Common myeloid progenitor, CD34-positive (primary cell): Measurements from ENCODE around the gene CORO7.

Source experiments
- CTCF ChIA-PET: fragments of 350-600 bp; sonication (Branson Sonifier 250); formaldehyde crosslinking; loops from one replicate; lab custom pipeline; 2021; ENCODE audit warnings: antibody characterized with exemption; lab: Charles Lee
- POLR2A ChIA-PET: fragments of 350-600 bp; sonication (Branson Sonifier 250); formaldehyde crosslinking; loops from one replicate; lab custom pipeline; 2021; ENCODE audit warnings: antibody characterized with exemption; lab: Charles Lee
- DNase-seq, 3 donors: peaks; one replicate each; pipeline versions ENCODE4 v3.0.0 to v3.0.0-alpha.2; 2013
- H3K27ac ChIP-seq, 2 experiments: 1 replicate in 1 of 2; 2 replicates in 1 of 2; pipeline ENCODE4 v1.7.0; 2013; ENCODE audit warnings: inconsistent platforms in 2 of 2, low read length in 2 of 2, mild to moderate bottlenecking in 2 of 2, low read depth in 1 of 2, moderate library complexity in 1 of 2; ENCODE audit not compliant: severe bottlenecking in 2 of 2, insufficient read depth in 1 of 2, poor library complexity in 1 of 2
- H3K27me3 ChIP-seq, 5 experiments: replicated peaks in 2 of 5; 1 replicate in 3 of 5; 2 replicates in 2 of 5; pipeline versions ENCODE4 v1.6.1 to v1.7.0; 2013; ENCODE audit warnings: low read length in 4 of 5, mild to moderate bottlenecking in 2 of 5, moderate library complexity in 2 of 5, inconsistent platforms in 1 of 5; ENCODE audit not compliant: insufficient read depth in 5 of 5, control insufficient read depth in 4 of 5
- H3K36me3 ChIP-seq, 4 experiments: 1 replicate in 2 of 4; 2 replicates in 2 of 4; pipeline versions ENCODE4 v1.6.1 to v1.7.0; 2013; ENCODE audit warnings: low read length in 3 of 4, control low read depth in 1 of 4, mild to moderate bottlenecking in 1 of 4; ENCODE audit not compliant: control insufficient read depth in 4 of 4, insufficient read depth in 4 of 4
- H3K4me1 ChIP-seq, 4 experiments: 1 replicate in 3 of 4; 2 replicates in 1 of 4; pipeline versions ENCODE4 v1.6.1 to v1.7.1; 2013; ENCODE audit warnings: low read length in 3 of 4, mild to moderate bottlenecking in 3 of 4, control low read depth in 1 of 4, inconsistent platforms in 1 of 4, moderate library complexity in 1 of 4; ENCODE audit not compliant: control insufficient read depth in 4 of 4, insufficient read depth in 4 of 4; ENCODE audit errors: control extremely low read depth in 1 of 4
- H3K4me3 ChIP-seq, 7 experiments: 1 replicate in 4 of 7; 2 replicates in 3 of 7; pipeline versions ENCODE4 v1.5.1 to v1.7.0; 2013; ENCODE audit warnings: mild to moderate bottlenecking in 7 of 7, low read length in 6 of 7, moderate library complexity in 6 of 7, inconsistent platforms in 2 of 7, low read depth in 2 of 7, control low read depth in 1 of 7; ENCODE audit not compliant: insufficient read depth in 4 of 7, control insufficient read depth in 1 of 7; ENCODE audit errors: extremely low read depth in 1 of 7
- H3K9me3 ChIP-seq, 5 experiments: 1 replicate in 4 of 5; 2 replicates in 1 of 5; pipeline versions ENCODE4 v1.6.1 to v1.7.1; 2013; ENCODE audit warnings: low read length in 4 of 5, mild to moderate bottlenecking in 2 of 5, inconsistent platforms in 1 of 5, low read depth in 1 of 5, moderate library complexity in 1 of 5; ENCODE audit not compliant: control insufficient read depth in 4 of 5, insufficient read depth in 2 of 5; ENCODE audit errors: control extremely low read depth in 1 of 5
- WGBS: methylation state at CpG from one replicate; pipeline ENCODE4 v1.1.5; 2013; ENCODE audit not compliant: insufficient coverage; 5-methylcytosine and 5-hydroxymethylcytosine counted together

Gene CORO7

DNA sequence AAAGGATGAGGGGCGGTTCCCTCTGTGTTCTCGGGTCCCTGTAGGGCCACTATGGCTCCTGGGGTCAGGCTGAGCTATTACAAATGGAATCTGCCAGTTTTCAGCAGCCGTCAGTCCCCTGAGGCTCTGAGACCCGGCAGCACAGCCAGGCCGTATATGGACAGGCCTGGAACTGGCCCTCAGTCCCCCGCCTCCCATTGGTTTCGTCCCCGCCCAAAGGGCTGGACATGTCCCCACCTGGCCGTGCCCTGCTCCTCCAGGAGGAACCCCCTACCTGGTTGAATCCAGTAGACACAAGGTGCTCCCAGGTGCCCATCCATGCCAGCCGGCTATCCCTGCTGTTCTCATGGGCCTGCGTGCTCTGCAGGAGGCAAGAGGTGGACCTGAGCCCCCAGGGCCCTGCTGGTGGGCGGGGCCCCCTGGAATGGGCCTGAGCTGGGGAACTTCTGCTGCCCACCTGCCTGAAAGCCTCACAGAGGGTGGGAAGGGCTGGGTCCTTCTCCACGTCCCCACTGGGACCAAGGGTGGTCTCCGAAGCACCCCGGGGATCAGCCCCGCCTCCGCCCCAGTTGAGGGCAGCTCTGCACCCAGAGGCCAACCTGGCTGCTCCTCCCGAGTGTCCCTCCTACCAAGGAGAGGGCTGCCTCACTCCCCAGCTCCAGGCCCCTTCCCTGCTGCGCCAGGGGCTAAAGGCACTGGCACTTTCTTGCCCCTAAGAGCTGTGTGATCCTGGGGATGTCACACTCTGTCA, 27.9 kb downstream of the CORO7 start:
- Histone ChIP-seq H3K9me3 (no peaks in the 10 kb centered on the region), H3K27me3 (no peaks in the 10 kb centered on the region), H3K4me1 (peaks cover 0 to 4% (median 0%) of the 10 kb centered on the region in 4 experiments), H3K36me3 (peaks cover 16 to 86% (median 53%) of the 10 kb centered on the region in 4 experiments), H3K4me3 (no peak overlapping the region), H3K27ac (no peak overlapping the region)
- 96% methylated on average over 17 of the region's 19 CpGs for WGBS
- POLR2A ChIA-PET: interaction anchor here (1.3 kb wide), 1 partner anchor 29 kb away, joined by 4 read pairs; no protein-coding TSS in a partner anchor
- DNase-seq: no peak
- CTCF ChIA-PET: interaction anchor here (12.2 kb wide), 1 partner anchor 14 kb away, joined by 112 read pairs; no protein-coding TSS in a partner anchor

DNA sequence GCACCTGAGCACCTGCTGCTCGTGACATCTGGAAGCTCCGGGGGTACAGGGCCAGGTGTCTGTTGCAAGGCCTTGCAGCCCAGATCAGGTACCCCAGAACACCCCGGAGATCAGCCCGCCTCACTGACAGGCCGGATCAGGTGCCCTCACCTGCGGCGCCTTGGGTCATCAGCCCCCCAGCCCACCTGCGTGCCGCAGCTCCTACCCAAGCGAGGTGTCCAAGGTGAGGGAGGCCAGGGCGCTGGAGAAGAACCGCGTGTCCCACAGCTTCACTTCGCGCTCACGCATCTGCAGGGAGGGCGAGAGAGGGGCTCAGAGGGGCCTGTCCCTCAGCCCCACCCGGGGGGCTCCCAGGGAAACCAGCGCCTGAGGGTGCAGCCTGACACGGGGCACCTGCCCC, 28.6 kb downstream of the CORO7 start:
- POLR2A ChIA-PET: interaction anchor here (1.3 kb wide), 1 partner anchor 28 kb away, joined by 4 read pairs; no protein-coding TSS in a partner anchor
- peaks cover 16 to 84% (median 49%) of the 10 kb centered on the region in 4 experiments for H3K36me3 ChIP-seq
- DNase-seq: no peak
- H3K27ac ChIP-seq: no peak overlapping the region
- no peaks in the 10 kb centered on the region for H3K9me3 ChIP-seq
- peaks cover 0 to 4% (median 0%) of the 10 kb centered on the region in 4 experiments for H3K4me1 ChIP-seq
- 96% methylated on average over 20 of the region's 20 CpGs for WGBS
- CTCF ChIA-PET: interaction anchor here (12.2 kb wide), 1 partner anchor 14 kb away, joined by 112 read pairs; no protein-coding TSS in a partner anchor
- no peak overlapping the region for H3K4me3 ChIP-seq
- no peaks in the 10 kb centered on the region for H3K27me3 ChIP-seq

- Histone ChIP-seq H3K4me1 (peaks cover 0 to 4% (median 0%) of the 10 kb centered on the region in 4 experiments), H3K9me3 (no peaks in the 10 kb centered on the region), H3K27ac (no peak overlapping the region), H3K36me3 (peaks cover 16 to 78% (median 49%) of the 10 kb centered on the region in 4 experiments), H3K4me3 (no peak overlapping the region), H3K27me3 (no peaks in the 10 kb centered on the region)
- no peak for DNase-seq
- ChIA-PET POLR2A (interaction anchor here (1.3 kb wide), 1 partner anchor 28 kb away, joined by 4 read pairs; no protein-coding TSS in a partner anchor), CTCF (interaction anchor here (12.2 kb wide), 1 partner anchor 15 kb away, joined by 112 read pairs; no protein-coding TSS in a partner anchor)
- 100% methylated on average over 8 of the region's 10 CpGs for WGBS
Observed at GRCh38 chr16:4386951-4387565, 29.3 kb downstream of the CORO7 start.

- H3K27me3 ChIP-seq: no peaks in the 10 kb centered on the region
- H3K36me3 ChIP-seq: peaks cover 16 to 79% (median 50%) of the 10 kb centered on the region in 4 experiments
- no peak for DNase-seq
- no peak overlapping the region for H3K4me3 ChIP-seq
- ChIA-PET CTCF (interaction anchor here (12.2 kb wide), 1 partner anchor 16 kb away, joined by 112 read pairs; no protein-coding TSS in a partner anchor), POLR2A (no interaction called here)
- WGBS: 98% methylated on average over 8 of the region's 8 CpGs
- H3K4me1 ChIP-seq: peaks cover 0 to 4% (median 0%) of the 10 kb centered on the region in 4 experiments
- no peak overlapping the region for H3K27ac ChIP-seq
- H3K9me3 ChIP-seq: no peaks in the 10 kb centered on the region
Observed at GRCh38 chr16:4386451-4386805, 30.0 kb downstream of the CORO7 start.

DNA sequence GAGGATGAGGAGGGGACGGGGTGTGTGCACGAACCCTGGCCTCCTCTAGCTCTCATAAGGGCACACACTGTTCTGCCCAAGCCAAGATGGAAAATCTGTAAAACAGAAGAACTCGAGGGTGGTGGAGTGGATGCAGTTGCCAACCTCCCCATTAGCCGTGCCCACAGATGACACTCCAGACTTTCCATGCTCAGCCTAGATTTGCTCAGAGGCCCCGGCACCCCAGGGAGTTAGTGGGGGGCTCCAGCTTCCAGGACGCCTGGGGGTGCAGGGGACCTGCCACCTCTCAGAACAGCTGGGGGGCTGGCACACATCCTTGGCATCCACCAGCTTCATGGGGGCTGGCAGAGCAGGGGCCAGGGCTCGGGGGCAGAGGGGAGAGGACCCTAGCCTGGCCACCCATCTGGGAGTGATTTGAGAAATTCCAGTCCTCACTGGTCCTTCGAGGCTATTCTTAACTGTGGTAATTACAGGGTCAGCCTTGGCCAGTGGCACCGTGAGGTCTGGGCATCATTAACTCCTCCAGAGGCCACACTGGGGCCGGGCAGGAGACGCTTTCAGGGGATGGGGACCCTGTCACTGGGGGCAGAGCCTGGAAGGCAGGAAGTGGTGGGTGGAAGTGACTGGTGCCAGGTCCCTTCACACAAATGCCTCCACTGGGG, 30.5 kb downstream of the CORO7 start:
- no peak for DNase-seq
- Histone ChIP-seq H3K27ac (no peak overlapping the region), H3K4me3 (no peak overlapping the region), H3K9me3 (no peaks in the 10 kb centered on the region), H3K4me1 (peaks cover 0 to 4% (median 0%) of the 10 kb centered on the region in 4 experiments), H3K36me3 (peaks cover 16 to 83% (median 54%) of the 10 kb centered on the region in 4 experiments), H3K27me3 (no peaks in the 10 kb centered on the region)
- POLR2A ChIA-PET: no interaction called here
- CTCF ChIA-PET: interaction anchor here (1.5 to 12.2 kb wide), 2 partner anchors 8 to 16 kb away, joined by 4 to 112 read pairs; no protein-coding TSS in a partner anchor
- 88% methylated on average over 6 of the region's 11 CpGs for WGBS

DNA sequence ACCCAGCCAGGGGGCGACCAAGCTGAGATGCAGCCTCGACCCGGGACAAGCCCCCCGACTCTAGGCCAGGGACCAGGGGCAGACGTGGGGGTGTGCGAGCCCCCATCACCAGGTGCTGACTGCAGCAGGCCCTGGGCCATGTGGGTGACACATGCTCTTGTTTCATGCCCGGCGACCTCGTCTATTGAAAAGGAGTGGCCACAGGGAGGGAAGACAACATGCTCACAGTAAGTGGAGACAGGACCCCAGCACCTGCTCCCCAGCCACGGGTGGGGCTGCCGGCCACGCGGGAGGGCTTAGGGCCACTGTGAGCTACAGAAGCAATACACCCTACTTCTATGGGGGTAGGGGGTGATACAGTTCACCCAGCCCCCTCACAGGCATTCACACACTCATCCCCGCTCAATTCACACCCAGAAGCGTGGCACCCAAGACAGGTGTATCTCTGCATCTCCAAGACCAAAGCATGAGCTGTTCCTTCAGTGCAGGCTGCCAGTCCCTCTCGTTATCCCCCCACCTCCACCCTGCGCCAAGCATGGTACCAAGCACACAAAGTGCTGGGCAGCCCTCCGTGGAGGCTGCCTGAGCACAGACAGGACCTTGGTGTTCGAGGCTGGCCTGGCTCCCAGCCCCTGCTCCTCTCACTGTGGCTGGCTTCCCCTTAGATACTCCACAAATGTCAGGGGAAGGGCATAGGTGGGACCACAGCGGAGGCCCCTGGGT, 31.2 kb downstream of the CORO7 start:
- peaks cover 13 to 81% (median 53%) of the 10 kb centered on the region in 4 experiments for H3K36me3 ChIP-seq
- 91% methylated on average over 14 of the region's 20 CpGs for WGBS
- H3K4me3 ChIP-seq: no peak overlapping the region
- H3K4me1 ChIP-seq: peaks cover 0 to 4% (median 0%) of the 10 kb centered on the region in 4 experiments
- no peak overlapping the region for H3K27ac ChIP-seq
- ChIA-PET CTCF (interaction anchor here (1.5 to 12.2 kb wide), 2 partner anchors 9 to 17 kb away, joined by 4 to 112 read pairs; no protein-coding TSS in a partner anchor), POLR2A (no interaction called here)
- no peak for DNase-seq
- H3K9me3 ChIP-seq: no peaks in the 10 kb centered on the region
- no peaks in the 10 kb centered on the region for H3K27me3 ChIP-seq
